HG02642 (cell line): Measurements from ENCODE around the gene ARHGEF40.
A peak's percentile ranks its signal among the peaks of the same experiment; 100 is the strongest.

Experiments
- ATAC-seq: cut with Tn5 transposase; IDR thresholded peaks from one replicate; pipeline ENCODE4 v1.9.1; 2021; ENCODE audit warnings: mild to moderate bottlenecking; ENCODE audit not compliant: unreplicated experiment, poor library complexity

ARHGEF40 gene

DNA sequence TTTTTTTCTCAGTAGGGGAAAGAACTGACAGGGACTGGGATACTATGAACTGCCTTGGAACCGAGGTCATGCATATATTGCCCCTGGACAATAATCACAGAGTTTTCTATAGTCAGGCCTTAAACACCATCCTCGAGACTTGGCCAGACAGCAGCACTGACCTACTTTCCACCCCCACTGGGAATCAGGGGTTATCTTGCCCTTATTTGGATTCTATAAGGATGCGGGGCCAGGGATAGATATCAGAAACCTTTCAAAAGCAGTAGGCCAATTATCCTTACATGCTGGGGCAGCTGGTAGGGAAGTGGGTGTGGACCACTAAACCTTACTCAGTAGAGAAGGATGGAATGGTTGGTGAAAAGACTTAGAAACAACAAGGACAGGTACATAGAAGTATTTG lies 26.3 kb downstream of the ARHGEF40 start:
- no peak for ATAC-seq

DNA sequence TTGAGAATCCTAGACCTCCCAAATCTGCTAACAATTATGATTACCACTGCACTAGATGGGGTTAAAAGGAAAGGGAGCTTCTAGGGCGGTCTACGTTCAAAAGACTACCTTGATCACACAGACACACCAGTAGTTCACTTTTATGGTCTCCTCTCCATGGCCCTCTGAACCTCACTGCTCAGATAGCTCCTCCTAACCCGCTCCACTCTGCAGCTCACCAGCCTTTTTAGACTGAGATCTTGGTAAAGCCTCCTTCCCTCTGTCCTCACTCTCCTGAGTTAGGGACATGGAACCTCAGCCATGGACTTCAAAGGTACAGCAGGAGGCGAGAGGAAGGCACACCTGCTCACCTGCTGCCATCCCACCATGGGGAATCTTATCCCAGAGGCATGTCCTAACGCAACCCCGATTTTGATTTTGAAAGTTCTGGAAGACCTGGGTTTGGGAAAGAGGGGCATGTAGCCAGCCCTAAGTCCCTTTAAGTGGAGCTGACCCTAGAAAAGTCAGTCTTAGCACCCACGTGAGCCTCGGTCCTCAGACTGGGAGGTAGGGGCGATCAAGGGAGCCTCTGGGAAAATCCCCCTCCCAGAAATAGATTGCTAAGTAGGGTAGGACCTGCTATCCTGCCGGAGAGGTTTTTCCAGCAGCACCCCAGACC lies 27.0 kb downstream of the ARHGEF40 start:
- no peak for ATAC-seq

DNA sequence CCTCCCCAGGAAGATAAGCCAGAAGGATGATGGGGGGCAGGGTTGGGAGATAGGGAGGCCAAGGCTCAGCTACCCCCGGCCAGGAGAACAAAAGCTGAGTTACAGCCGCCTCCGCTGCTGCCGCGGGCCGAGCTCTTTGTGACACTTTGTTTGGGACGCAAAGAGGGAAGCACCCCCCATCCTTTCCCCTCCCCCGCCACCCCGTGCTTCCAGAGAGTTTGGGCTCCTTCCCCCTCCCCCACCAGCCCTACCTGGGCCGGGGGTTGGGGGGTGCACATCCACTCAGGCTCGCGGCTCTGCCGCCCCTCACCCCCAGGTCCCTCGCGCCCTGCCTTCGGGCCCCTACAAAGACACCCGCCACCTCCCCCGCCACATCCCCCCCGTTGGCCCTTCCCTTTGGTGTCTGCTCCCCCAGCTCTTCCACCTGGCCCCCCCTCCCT lies 27.6 kb downstream of the ARHGEF40 start:
- no peak for ATAC-seq

DNA sequence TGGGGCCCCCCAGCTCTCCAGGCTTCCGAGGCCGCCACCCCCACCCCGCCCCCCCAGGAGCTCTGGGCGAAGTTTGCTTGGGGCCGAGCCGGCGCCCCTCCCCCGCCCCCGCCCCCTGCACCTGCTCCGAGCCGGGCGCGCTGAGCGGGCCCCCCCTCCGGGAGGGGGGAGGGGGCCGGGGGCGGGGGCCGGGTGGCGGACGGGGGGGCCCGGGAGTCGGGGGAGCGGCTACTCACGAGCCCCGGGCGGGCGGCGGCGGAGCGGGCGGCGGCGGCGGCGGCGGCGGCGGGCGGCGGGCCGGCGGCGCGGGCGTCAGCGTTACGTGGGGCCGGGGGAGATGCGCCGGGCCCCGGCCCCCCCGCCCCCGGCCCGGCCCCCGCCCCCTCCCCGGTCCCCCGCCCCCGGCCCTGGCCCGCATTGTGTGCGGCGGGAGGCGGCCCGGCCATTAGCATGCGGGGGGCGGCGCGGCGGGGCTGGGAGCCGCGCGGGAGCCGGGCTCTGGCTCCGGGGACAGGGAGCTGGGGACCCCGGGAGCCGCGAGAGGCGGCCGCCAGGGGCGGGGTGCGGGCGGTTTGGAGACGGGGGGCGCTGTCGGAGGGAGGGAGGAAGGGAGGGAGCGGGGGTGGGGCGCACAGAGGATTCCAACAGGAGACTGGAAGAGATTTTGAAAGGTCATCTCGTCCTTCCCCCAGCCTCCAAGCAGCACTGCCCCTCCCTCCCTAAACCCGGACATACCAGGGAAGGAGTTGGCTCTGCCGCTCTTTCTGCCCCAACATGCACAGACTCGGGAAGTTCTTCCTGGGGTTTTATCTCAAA lies 28.2 kb downstream of the ARHGEF40 start, which contains the start of gene ZNF219:
Gene ZNF219 (minus strand): TSS at position 580 of the 816 bp plus-strand sequence. CDS start 5,064 bp downstream, outside the sequence.
- ATAC-seq: no peak

DNA sequence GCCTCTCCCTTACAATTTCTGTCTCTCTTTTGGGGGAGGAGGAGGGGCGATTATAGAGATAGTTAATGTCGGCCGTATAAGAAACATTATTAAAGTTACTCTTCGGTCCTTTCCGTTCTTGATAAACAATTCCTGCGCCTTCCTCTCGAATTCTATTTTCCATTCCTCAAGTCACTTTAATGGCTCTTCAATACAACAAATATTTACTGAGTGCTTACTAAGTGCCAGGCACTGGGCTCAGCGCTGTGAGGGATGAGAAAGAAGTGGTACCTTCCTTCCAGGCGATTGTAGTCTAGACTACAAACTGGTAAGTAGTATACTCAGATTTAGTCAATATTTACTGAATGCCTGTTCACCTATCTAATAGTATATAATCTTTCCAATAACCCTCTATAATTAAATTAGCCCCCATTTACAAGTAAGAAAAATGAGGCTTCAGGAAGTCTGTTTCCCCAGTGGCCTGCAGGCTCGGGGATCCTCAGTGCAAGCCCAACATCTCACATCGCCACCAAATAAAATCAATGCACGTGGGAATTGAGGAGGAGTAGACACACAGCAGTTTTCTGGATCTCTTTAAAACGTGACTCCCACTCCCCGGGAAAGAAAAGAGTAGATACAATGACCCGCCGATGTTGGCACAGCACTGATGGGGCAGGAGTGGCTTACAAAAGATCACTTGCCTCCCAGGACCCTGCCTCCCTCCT lies 28.9 kb downstream of the ARHGEF40 start:
- no peak for ATAC-seq

DNA sequence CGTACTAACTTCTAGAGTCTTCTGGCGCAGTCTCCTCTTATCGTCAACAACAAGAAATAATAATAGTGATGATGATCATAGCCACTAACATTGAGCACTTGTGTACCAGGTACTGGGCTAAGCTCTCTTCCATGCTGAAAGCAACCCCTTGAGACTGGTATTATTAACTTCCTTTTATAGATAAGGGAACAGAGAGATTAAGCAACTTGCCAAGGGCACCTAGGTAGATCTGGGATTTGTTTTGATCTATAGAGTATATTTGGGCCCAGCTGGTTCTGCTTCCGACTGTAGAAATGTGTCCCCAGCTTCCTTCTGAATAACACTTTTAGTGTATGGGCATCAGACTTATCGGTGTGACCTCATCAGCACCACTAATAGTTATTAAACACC lies 29.5 kb downstream of the ARHGEF40 start:
- ATAC-seq: no peak

DNA sequence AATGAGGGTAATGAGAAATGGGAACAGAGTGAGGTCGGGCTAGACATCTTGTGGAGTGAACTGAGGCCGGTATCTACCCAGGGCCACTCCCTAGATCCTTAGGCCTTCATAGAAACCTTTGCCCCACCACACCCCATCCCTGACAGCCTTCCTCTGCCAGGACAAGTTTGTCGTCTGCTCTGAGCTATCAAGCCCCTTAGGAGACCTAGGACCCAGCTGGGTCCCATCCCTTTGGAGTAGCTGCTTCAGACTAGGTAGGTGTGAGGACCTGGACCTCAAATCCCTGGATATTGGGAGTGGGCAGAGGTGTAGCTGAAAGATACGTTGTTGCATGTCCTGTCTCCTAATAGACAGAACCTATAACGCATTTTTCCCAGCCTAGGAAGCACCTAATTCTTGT lies 30.8 kb downstream of the ARHGEF40 start, which contains the start of gene TMEM253:
Gene TMEM253 (plus strand): TSS at position 136 of the 400 bp plus-strand sequence. CDS start 278 bp downstream, outside the sequence.
- no peak for ATAC-seq

DNA sequence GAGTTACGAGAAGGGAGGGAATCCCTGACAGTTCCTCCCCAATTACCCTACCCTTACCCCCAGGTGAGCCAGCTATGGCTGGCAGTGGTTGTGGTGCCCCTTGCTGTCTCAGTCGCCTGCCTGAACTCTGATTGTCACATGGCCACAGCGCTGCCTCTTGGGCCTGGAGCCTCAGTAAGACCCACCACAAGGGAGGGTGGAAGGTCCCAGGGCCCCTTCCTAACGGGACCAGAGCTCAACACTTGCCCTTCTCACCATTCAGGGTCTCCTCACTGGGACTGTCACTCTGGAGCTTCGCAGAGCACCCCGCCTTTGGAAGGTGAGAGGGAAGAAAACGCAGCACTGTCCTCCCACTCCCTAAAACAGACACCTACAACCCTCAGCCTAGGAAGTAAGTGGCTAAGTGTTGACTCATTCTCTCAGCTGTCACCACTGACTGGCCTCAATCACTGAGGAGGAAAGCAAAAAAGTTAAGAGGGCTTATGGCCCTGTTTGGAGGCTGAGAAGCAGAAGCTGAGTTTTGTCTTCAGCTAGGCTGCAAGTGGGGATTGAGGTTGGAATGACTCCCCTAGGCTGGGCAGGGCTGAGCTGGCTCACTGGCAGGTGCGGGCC lies 31.8 kb downstream of the ARHGEF40 start:
- no peak for ATAC-seq

DNA sequence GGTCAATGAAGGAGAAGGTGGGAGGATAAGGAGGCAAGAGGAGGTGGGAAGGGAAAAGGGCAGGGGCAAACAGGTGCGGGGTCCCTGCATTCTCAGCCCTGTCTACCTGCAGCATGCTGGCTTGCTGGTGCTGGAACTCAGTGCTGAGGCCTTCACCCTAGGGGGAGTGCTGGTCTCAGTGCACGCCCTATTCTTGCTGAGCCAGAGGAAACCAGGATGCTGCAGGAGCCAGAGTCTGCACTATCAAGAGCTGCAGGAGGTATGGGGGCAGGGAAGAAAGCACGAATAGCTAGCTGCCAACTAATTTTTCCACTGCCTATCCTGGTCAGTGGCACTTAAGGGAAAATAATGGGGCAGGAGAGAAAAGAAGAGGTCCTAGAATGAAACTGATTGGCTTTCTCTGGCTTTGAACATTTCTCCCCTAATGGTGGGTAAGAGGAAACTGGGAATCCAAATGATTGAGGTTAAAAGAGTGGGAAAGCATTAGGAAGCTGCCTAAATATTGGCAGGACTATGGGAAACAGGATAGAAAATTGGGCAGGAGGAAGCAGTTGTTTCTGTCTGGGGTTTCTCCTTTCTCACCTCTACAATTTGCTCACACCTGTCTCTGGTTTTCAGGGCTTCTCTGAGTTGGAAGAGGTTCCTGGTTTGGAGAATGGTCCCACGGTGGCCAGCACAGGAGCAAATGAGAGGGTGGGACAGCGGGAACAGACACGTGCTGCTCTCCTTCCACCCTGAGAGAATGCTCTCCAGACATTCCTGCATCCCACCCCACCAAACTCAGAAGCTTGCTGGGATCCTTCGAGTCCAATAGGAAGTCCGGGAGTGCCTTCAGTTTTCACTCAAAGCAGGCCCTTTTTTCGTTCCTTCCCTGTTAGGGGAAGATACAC lies 32.7 kb downstream of the ARHGEF40 start:
- ATAC-seq: no peak

DNA sequence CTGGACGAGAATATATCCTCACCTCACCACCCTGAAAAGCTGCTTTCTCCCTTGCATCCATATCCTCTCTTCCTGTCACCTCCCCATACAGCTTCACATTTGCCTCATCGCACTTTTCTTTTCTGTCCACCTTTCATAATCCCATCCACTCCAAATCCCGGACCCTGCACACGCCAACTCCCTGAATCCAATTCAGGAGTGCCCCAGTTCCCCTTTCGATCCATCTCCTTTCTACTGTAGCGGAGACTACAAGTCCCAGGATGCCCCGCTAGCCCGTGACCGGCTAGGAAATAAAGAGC lies 33.3 kb downstream of the ARHGEF40 start:
- no peak for ATAC-seq

DNA sequence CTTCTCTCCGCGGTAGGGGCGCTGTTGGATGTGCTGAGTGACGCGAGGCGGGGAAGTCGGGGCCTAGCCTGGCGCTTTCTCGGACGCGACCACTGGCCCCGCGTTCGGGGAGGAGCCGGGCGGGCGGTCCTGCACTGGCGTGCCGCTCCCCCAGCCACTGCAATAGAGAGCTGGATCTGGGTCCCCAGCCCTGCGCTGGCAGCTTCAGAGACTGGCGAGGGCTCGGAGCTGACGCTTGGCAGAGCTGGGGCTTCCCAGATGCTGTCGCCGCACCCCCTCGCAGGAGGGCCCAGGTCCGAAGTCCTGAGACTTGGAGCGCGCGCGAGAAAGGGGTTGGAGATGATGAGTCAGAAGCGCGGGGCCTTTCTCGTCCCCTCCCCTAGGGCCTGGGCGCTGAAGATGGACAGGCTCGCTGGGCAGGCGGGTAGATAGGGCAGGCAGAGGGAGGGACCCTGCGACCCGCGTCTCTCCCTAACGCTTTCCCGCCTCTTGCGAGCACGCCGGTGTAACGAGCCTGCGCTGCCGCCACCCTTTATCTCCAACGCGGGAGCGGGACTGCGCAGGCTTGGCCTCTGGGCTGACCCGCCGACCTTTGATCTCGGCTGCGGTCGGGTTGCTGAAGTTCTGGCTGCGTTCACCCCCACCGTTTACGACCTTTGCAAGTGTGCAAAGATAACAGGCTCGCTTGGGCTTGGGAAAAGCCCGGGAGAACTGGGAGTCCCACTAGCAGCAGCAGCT lies 33.8 kb downstream of the ARHGEF40 start:
- ATAC-seq: peak; percentile 91

DNA sequence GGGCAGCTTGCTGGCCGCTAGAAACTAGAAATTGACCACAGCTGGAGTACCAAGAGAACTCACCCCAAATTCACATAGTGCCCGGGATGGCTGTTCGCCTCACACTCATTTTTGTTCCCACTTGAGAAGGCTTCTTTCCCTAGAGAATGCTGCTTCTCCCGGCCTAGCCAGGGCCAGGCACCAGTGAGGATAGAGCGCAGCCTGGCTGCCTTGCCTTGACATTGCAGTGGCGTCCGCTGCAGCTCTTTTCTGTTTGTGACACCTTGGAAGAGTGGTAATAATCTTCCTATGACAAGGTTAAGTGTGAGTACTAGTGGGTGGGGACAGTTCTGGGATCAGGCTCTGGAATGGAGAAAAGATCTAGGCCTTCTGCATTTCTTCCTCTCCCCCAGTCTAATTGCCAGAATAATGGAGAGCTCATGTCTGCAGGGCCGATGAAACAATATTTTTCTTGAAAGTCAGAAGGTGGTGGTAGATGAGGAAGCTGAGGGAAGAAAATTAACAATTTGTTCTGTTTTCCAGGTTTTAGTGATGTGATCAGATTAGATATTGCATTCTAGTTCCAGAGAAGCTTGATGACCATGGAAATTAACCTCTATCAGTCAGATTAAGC lies 34.5 kb downstream of the ARHGEF40 start:
- ATAC-seq: peak; percentile 42

DNA sequence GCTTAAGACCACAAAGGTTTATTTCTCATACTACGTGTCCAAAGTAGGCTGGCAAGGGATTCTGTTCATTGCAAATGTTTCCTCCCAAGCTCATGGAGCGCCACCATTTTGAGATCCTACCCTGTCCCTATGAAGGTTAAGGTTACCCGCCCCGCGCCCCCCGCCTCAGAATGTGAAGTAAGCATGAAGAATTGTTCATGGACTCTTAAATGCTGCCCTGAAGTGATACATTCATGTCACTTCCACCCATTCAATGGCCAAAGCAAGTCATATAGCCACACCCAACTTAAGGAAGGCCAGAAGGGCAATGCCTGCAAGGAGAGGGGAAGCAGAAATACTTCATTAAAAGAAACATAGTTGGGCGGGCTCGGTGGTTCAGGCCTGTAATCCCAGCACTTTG lies 35.0 kb downstream of the ARHGEF40 start:
- no peak for ATAC-seq

DNA sequence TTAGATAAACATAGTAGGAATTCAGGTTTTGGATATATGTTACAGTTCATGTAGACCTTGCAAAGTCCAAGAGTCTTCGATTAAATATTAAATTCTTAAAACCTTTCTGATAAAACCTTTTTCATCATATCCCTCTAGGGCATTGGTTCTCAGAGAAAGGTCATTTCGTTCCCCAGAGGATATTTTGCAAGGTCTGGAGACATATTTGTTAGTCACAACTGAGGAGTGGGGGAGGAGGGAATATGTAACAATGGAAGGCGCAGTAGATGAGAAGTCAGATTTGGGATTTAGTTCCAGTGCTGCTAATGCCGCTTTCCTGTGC lies 36.0 kb downstream of the ARHGEF40 start:
- no peak for ATAC-seq

DNA sequence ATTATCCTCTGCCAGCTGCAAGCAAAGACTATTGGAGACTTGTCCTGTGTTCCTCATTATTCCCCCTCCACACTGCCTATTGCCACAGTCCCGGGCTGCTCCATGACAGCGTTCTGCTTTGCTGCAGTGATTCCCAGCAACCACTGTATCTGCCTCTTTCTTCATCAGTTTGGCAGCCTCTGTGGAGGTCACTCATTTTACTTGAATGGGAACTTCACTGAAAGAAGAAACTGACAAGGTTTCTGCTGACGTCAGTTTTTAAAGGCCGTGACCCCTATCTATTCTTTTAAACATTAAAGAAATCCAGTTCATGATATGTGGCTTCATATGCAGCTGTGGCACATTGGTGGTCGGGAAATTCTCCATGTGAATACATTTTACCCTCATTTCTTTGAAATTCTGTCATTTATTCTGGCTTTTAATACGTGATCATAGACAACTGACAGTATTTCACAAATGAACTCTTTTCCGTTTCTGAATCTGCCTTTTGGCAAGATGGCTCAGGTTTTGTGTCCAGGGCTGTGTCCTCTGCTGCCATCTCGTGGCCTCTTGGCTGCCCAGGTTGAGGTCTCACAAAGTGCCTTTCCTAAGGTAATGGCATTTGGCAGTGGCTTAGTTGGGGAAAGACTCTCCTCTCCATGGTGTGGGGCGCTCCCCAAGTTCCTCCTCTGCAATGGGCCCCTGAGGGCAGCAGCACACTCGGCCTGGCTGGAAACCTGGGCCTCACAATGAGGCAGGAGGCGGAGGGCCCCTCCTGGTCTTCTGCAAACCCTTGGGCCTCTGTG lies 36.6 kb downstream of the ARHGEF40 start:
- ATAC-seq: no peak

DNA sequence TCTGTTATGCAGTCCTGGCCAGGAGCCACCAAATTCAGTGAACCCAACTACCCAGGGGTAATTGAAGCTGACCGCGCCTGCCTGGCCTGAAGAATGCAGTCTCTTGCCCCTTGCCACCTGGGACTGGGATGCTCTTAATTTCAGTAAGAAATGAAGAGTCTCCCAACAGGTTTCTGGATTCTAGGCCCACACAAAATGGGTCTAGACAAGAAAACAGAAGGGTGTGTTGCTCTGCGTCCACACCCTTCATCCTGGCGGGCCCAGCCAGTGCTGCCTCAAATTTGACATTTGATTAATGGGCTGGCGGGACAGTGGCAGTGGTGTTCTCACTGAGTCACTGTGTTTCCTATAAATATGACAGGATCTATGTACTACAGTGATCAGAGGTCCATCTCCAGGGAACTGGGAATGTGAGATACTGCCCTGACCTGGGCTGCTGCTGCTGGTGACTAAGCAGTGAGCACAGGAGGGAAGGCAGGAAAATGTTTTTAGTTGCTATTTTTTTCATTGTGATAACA lies 37.2 kb downstream of the ARHGEF40 start:
- no peak for ATAC-seq

DNA sequence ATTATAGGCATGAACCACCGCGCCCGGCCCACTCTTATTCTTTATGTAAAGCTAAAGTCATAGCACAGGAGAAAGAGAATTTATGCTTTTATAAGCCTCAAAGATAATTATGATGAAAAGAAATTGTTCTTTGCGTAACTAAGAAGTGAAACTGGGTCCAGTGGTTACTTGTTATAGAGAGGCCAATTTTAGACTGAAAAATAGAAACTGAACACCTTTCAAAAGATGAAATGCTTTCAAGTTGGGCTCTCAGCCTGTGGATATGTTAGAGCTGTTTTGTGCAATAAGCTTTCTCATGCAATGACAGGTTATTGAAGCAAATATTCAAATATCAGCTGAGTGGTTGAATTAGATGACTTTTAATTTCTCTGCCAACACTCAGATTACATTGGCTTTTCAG lies 38.7 kb downstream of the ARHGEF40 start:
- ATAC-seq: no peak
